Caco-2 (cell line): ENCODE results near the gene SLC29A3. TPM values are rescaled to one million over a fixed set of nuclear protein-coding genes. Genes with fewer than 3 reads are reported as not detected.
A peak's percentile ranks its signal among the peaks of the same experiment; 100 is the strongest.

Source experiments
- BruUV-seq: library from RNA; stranded (reverse); fragments of 400-500 nt; replicated peaks from 2 replicates; lab custom pipeline; 2021; lab: Mats Ljungman, UMichigan
- CTCF ChIA-PET: fragments of 300-600 bp; sonication (Branson Sonifier 250); formaldehyde crosslinking; loops from one replicate; lab custom pipeline; 2022; ENCODE audit warnings: antibody characterized with exemption; lab: Charles Lee
- POLR2A ChIA-PET: fragments of 300-600 bp; sonication (Branson Sonifier 250); formaldehyde crosslinking; loops from one replicate; lab custom pipeline; 2022; ENCODE audit warnings: antibody characterized with exemption; lab: Charles Lee
- DNase-seq, 2 experiments: peaks; one replicate each; pipeline versions ENCODE4 v3.0.0 to v3.0.0-alpha.2; 2020 to 2022
- H3K27me3 ChIP-seq: replicated peaks from 2 replicates; pipeline ENCODE4 v1.6.0; 2011; ENCODE audit warnings: low read length; ENCODE audit not compliant: control insufficient read depth, insufficient read depth
- H3K36me3 ChIP-seq: 2 replicates; pipeline ENCODE4 v1.5.1; 2011; ENCODE audit warnings: low read length; ENCODE audit not compliant: control insufficient read depth, insufficient read depth
- H3K4me1 ChIP-seq: fragments of 250-450 bp; sonication (Bioruptor Pico); 2 replicates; pipeline ENCODE4 v1.5.1; 2020; ENCODE audit warnings: mild to moderate bottlenecking
- H3K4me3 ChIP-seq: 2 replicates; pipeline ENCODE4 v1.5.1; 2011; ENCODE audit warnings: low read depth, mild to moderate bottlenecking, control low read depth, low read length
- H3K9me3 ChIP-seq: fragments of 250-450 bp; sonication (Bioruptor Pico); 2 replicates; pipeline ENCODE4 v1.5.1; 2020; ENCODE audit warnings: mild to moderate bottlenecking, moderate library complexity
- H3K27ac Mint-ChIP-seq: one replicate; pipeline ENCODE4 v1.8.0; 2022; ENCODE audit warnings: mixed read lengths; ENCODE audit not compliant: unreplicated experiment
- H3K27me3 Mint-ChIP-seq: one replicate; pipeline ENCODE4 v1.8.0; 2022; ENCODE audit warnings: mixed read lengths; ENCODE audit not compliant: insufficient read depth, unreplicated experiment
- H3K36me3 Mint-ChIP-seq: one replicate; pipeline ENCODE4 v1.8.0; 2022; ENCODE audit warnings: mild to moderate bottlenecking, mixed read lengths; ENCODE audit not compliant: insufficient read depth, unreplicated experiment
- H3K4me1 Mint-ChIP-seq: one replicate; pipeline ENCODE4 v1.8.0; 2022; ENCODE audit warnings: low read depth, mixed read lengths; ENCODE audit not compliant: unreplicated experiment
- H3K4me3 Mint-ChIP-seq: one replicate; pipeline ENCODE4 v1.8.0; 2022; ENCODE audit warnings: mild to moderate bottlenecking, moderate library complexity, mixed read lengths; ENCODE audit not compliant: unreplicated experiment
- H3K9me3 Mint-ChIP-seq: one replicate; pipeline ENCODE4 v1.8.0; 2022; ENCODE audit warnings: mixed read lengths; ENCODE audit not compliant: unreplicated experiment
- CTCF ChIP-seq, 2 experiments: fragments of 200-600 bp in 1 of 2; IDR thresholded peaks; 1 replicate in 1 of 2; 2 replicates in 1 of 2; pipeline versions ENCODE4 v1.5.1 to v1.8.0; 2011 to 2022; ENCODE audit warnings: antibody characterized with exemption in 1 of 2, control low read depth in 1 of 2, inconsistent platforms in 1 of 2, low read depth in 1 of 2, low read length in 1 of 2, mild to moderate bottlenecking in 1 of 2, moderate library complexity in 1 of 2; ENCODE audit not compliant: insufficient read depth in 1 of 2, severe bottlenecking in 1 of 2, unreplicated experiment in 1 of 2
- intact Hi-C: fragments of 100-400 bp; cut with micrococcal nuclease; formaldehyde crosslinking; loops from one replicate; pipeline ENCODE4 v1.10.0; 2022; ENCODE audit not compliant: unreplicated experiment
- total RNA-seq: library from RNA; stranded (reverse); gene quantifications from 2 replicates; pipeline ENCODE4 v1.2.3, GENCODE V29; 2022

Gene SLC29A3
- total RNA-seq, 1 experiment from 2014 or later = 20.7 TPM

GRCh38 chr10:71393841-71394475 is 74.9 kb downstream of the SLC29A3 start:
- Histone ChIP-seq H3K4me3 (no peak overlapping the region), H3K9me3 (no peaks in the 10 kb centered on the region; the same call in 1 of the 2 replicates), H3K27me3 (peaks cover 4% of the 10 kb centered on the region), H3K36me3 (no peaks in the 10 kb centered on the region), H3K4me1 (peaks cover 18% of the 10 kb centered on the region)
- Mint-ChIP-seq H3K4me1 (no peaks in the 10 kb centered on the region), H3K4me3 (no peak overlapping the region), H3K9me3 (no peaks in the 10 kb centered on the region), H3K27me3 (peaks cover 27% of the 10 kb centered on the region), H3K36me3 (no peaks in the 10 kb centered on the region), H3K27ac (no peak overlapping the region)
- peak in 1 of 2 experiments; percentile 23 for DNase-seq
- ChIA-PET CTCF (no interaction called here), POLR2A (no interaction called here)
- intact Hi-C loops = no loop called here
- no TSS peak for BruUV-seq
- no peak for TF ChIP-seq CTCF (IDR thresholded peaks at IDR 0.05; ENCODE audit: insufficient read depth in 1 of 2, low read depth in 1 of 2, low read length in 1 of 2, severe bottlenecking in 1 of 2, unreplicated experiment in 1 of 2)

- no peak overlapping the region for H3K4me3 ChIP-seq
- TF ChIP-seq CTCF (IDR thresholded peaks at IDR 0.05; ENCODE audit: insufficient read depth in 1 of 2, low read depth in 1 of 2, low read length in 1 of 2, severe bottlenecking in 1 of 2, unreplicated experiment in 1 of 2) = no peak
- peaks cover 18% of the 10 kb centered on the region for H3K4me1 ChIP-seq
- H3K27me3 ChIP-seq = peaks cover 4% of the 10 kb centered on the region
- ChIA-PET POLR2A (no interaction called here), CTCF (interaction anchor here (0.6 to 2.5 kb wide), 8 partner anchors 10 to 313 kb away, joined by 3 to 18 read pairs (median 4); partner anchors contain the start of gene SLC29A3)
- no peaks in the 10 kb centered on the region for H3K36me3 Mint-ChIP-seq
- H3K4me3 Mint-ChIP-seq = no peak overlapping the region
- H3K9me3 Mint-ChIP-seq = no peaks in the 10 kb centered on the region
- no peaks in the 10 kb centered on the region for H3K4me1 Mint-ChIP-seq
- intact Hi-C loops = no loop called here
- peak in 1 of 2 experiments; percentile 26 for DNase-seq
- H3K27me3 Mint-ChIP-seq = peaks cover 29% of the 10 kb centered on the region
- H3K36me3 ChIP-seq = no peaks in the 10 kb centered on the region
- H3K27ac Mint-ChIP-seq = no peak overlapping the region
- H3K9me3 ChIP-seq = no peaks in the 10 kb centered on the region; the same call in 1 of the 2 replicates
- no TSS peak for BruUV-seq
These were observed 76.0 kb downstream of the SLC29A3 start for GRCh38 chr10:71394926-71395562.

DNA sequence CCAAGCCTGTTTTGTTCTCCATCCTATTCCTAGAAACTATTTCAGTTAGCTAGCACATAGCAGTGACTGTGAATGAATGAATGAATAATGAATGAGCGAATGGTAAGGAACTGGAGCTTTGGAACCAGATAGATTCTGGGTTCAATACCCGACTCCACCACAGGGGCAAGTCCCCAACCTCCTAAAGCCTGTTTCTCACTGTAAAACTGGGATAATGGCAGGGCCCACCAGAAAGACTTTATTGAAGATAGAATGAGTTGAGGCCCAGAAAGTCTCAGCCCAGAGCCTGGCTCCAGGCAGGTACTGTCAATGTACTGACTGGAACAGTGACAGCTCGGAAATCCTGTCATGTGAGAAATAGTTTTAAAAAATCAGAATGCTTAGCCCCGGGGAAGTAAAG is 76.6 kb downstream of the SLC29A3 start:
- H3K9me3 ChIP-seq = no peaks in the 10 kb centered on the region; the same call in 1 of the 2 replicates
- no peak overlapping the region for H3K27ac Mint-ChIP-seq
- peaks cover 18% of the 10 kb centered on the region for H3K4me1 ChIP-seq
- no peak for DNase-seq
- H3K27me3 ChIP-seq = peaks cover 4% of the 10 kb centered on the region
- peaks cover 32% of the 10 kb centered on the region for H3K27me3 Mint-ChIP-seq
- no peaks in the 10 kb centered on the region for H3K9me3 Mint-ChIP-seq
- no TSS peak for BruUV-seq
- ChIA-PET POLR2A (interaction anchor here (0.6 kb wide), 1 partner anchor 56 kb away, joined by 3 read pairs; no protein-coding TSS in a partner anchor), CTCF (interaction anchor here (0.7 to 2.5 kb wide), 8 partner anchors 11 to 313 kb away, joined by 3 to 18 read pairs (median 4); partner anchors contain the start of gene SLC29A3)
- H3K4me1 Mint-ChIP-seq = no peaks in the 10 kb centered on the region
- H3K4me3 Mint-ChIP-seq = peak overlapping the region; percentile 60
- no peaks in the 10 kb centered on the region for H3K36me3 Mint-ChIP-seq
- intact Hi-C loops = loop anchor here (1.0 kb wide), 1 partner anchor 175 kb away; no protein-coding TSS in a partner anchor
- no peaks in the 10 kb centered on the region for H3K36me3 ChIP-seq
- peak in 1 of 2 experiments; percentile 11 for TF ChIP-seq CTCF (IDR thresholded peaks at IDR 0.05; ENCODE audit: insufficient read depth in 1 of 2, low read depth in 1 of 2, low read length in 1 of 2, severe bottlenecking in 1 of 2, unreplicated experiment in 1 of 2)
- no peak overlapping the region for H3K4me3 ChIP-seq
